Measurements from ENCODE around the gene CEP170. TPM values are rescaled to one million over a fixed set of nuclear protein-coding genes. Genes with fewer than 3 reads are reported as not detected.

Gene CEP170
- total and polyA plus RNA-seq, 5 donors: 14.9 to 44.3 (median 39.6) TPM

- intact Hi-C loops (cut with DNase I): no loop called here
- DNase-seq: no peak
- Histone ChIP-seq H3K9me3 (ENCODE audit: control insufficient read depth, low read length) (no peaks in the 10 kb centered on the region), H3K4me1 (ENCODE audit: control insufficient read depth, insufficient read depth, low read length) (peaks cover 3% of the 10 kb centered on the region), H3K4me3 (ENCODE audit: low read length) (no peak overlapping the region), H3K27me3 (ENCODE audit: control insufficient read depth, insufficient read depth) (no peaks in the 10 kb centered on the region), H3K27ac (ENCODE audit: low read length) (peak overlapping the region; percentile 32)
- WGBS: 57% methylated on average over 12 of the region's 12 CpGs
- ATAC-seq: peak in 1 of 2 donors; percentile 59
These were observed 13.0 kb upstream of the CEP170 start for GRCh38 chr1:243267914-243268653.

DNA sequence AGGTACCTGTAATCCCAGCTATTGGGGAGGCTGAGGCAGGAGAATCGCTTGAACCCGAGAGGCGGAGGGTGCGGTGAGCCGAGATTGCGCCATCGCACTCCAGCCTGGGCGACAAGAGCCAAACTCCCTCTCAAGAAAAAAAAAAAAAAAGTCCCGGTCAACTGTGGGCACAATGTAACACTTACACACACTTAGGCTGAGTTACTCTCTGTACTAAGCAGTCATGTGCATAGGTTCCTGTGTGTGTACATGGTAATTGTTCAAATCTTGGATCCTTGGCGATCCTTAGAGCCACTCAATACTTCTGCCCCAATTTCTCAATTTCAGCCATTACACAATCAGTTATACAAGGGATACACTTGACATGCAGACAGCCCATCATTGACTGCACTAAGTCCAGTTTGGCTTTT, 12.4 kb upstream of the CEP170 start:
- Histone ChIP-seq H3K4me1 (ENCODE audit: control insufficient read depth, insufficient read depth, low read length) (peaks cover 3% of the 10 kb centered on the region), H3K9me3 (ENCODE audit: control insufficient read depth, low read length) (no peaks in the 10 kb centered on the region), H3K4me3 (ENCODE audit: low read length) (no peak overlapping the region), H3K27me3 (ENCODE audit: control insufficient read depth, insufficient read depth) (no peaks in the 10 kb centered on the region), H3K27ac (ENCODE audit: low read length) (peak overlapping the region; percentile 32)
- peak; percentile 40 to 51 for ATAC-seq
- intact Hi-C loops (cut with DNase I): no loop called here
- no peak for DNase-seq
- WGBS: 85% methylated on average over 10 of the region's 10 CpGs

- intact Hi-C loops (cut with DNase I): no loop called here
- no peak for DNase-seq
- Histone ChIP-seq H3K9me3 (ENCODE audit: control insufficient read depth, low read length) (no peaks in the 10 kb centered on the region), H3K4me3 (ENCODE audit: low read length) (no peak overlapping the region), H3K4me1 (ENCODE audit: control insufficient read depth, insufficient read depth, low read length) (peaks cover 3% of the 10 kb centered on the region), H3K27ac (ENCODE audit: low read length) (no peak overlapping the region), H3K27me3 (ENCODE audit: control insufficient read depth, insufficient read depth) (no peaks in the 10 kb centered on the region)
- WGBS: 89% methylated on average over 4 of the region's 4 CpGs
- no peak for ATAC-seq
These were observed 11.2 kb upstream of the CEP170 start for GRCh38 chr1:243266231-243266630.

GRCh38 chr1:243264717-243265116, 9.6 kb upstream of the CEP170 start:
- H3K9me3 ChIP-seq (ENCODE audit: control insufficient read depth, low read length): no peaks in the 10 kb centered on the region
- intact Hi-C loops (cut with DNase I): no loop called here
- WGBS: 27% methylated on average over 2 of the region's 2 CpGs
- H3K4me3 ChIP-seq (ENCODE audit: low read length): no peak overlapping the region
- peaks cover 3% of the 10 kb centered on the region for H3K4me1 ChIP-seq (ENCODE audit: control insufficient read depth, insufficient read depth, low read length)
- no peak for DNase-seq
- H3K27me3 ChIP-seq (ENCODE audit: control insufficient read depth, insufficient read depth): no peaks in the 10 kb centered on the region
- H3K27ac ChIP-seq (ENCODE audit: low read length): no peak overlapping the region
- ATAC-seq: peak; percentile 44 to 79

- H3K9me3 ChIP-seq (ENCODE audit: control insufficient read depth, low read length): no peaks in the 10 kb centered on the region
- ATAC-seq: peak in 1 of 2 donors; percentile 61
- no peaks in the 10 kb centered on the region for H3K4me1 ChIP-seq (ENCODE audit: control insufficient read depth, insufficient read depth, low read length)
- H3K4me3 ChIP-seq (ENCODE audit: low read length): no peak overlapping the region
- 66% methylated on average over 1 of the region's 1 CpG for WGBS
- DNase-seq: no peak
- intact Hi-C loops (cut with DNase I): no loop called here
- H3K27me3 ChIP-seq (ENCODE audit: control insufficient read depth, insufficient read depth): no peaks in the 10 kb centered on the region
- no peak overlapping the region for H3K27ac ChIP-seq (ENCODE audit: low read length)
These were observed 6.3 kb upstream of the CEP170 start for GRCh38 chr1:243261390-243261789.

GRCh38 chr1:243260221-243260880, 5.3 kb upstream of the CEP170 start:
- no peaks in the 10 kb centered on the region for H3K9me3 ChIP-seq (ENCODE audit: control insufficient read depth, low read length)
- intact Hi-C loops (cut with DNase I): no loop called here
- H3K4me3 ChIP-seq (ENCODE audit: low read length): no peak overlapping the region
- 65% methylated on average over 4 of the region's 4 CpGs for WGBS
- ATAC-seq (no peak), DNase-seq (no peak)
- H3K27me3 ChIP-seq (ENCODE audit: control insufficient read depth, insufficient read depth): no peaks in the 10 kb centered on the region
- no peaks in the 10 kb centered on the region for H3K4me1 ChIP-seq (ENCODE audit: control insufficient read depth, insufficient read depth, low read length)
- H3K27ac ChIP-seq (ENCODE audit: low read length): no peak overlapping the region

- Histone ChIP-seq H3K4me1 (ENCODE audit: control insufficient read depth, insufficient read depth, low read length) (no peaks in the 10 kb centered on the region), H3K27ac (ENCODE audit: low read length) (no peak overlapping the region), H3K9me3 (ENCODE audit: control insufficient read depth, low read length) (no peaks in the 10 kb centered on the region), H3K4me3 (ENCODE audit: low read length) (no peak overlapping the region), H3K27me3 (ENCODE audit: control insufficient read depth, insufficient read depth) (no peaks in the 10 kb centered on the region)
- ATAC-seq (no peak), DNase-seq (no peak)
- intact Hi-C loops (cut with DNase I): no loop called here
- WGBS: 95% methylated on average over 7 of the region's 7 CpGs
These were observed 3.6 kb upstream of the CEP170 start for GRCh38 chr1:243258731-243259130.

DNA sequence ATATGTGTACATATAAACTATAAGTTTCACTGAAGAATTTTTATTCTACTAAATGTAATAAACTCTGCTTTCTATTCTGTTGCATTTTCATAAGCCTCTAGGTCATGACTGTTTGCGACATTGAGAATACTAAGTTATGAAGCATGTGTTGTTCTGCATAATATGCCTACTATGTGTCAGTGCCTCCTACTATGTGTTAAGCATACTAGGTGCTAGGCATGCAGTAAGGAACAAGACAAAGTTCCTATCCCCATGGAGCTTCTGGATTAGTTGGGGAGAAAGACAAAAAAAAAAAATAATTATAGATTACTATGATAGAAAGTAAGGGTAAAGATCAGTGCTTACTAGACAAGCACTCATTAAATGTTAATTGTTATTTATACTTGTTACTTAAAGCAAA, 2.1 kb upstream of the CEP170 start:
- no peaks in the 10 kb centered on the region for H3K27me3 ChIP-seq (ENCODE audit: control insufficient read depth, insufficient read depth)
- WGBS: 92% methylated on average over 1 of the region's 1 CpG
- H3K4me1 ChIP-seq (ENCODE audit: control insufficient read depth, insufficient read depth, low read length): no peaks in the 10 kb centered on the region
- no peak overlapping the region for H3K27ac ChIP-seq (ENCODE audit: low read length)
- DNase-seq (no peak), ATAC-seq (no peak)
- intact Hi-C loops (cut with DNase I): no loop called here
- H3K9me3 ChIP-seq (ENCODE audit: control insufficient read depth, low read length): no peaks in the 10 kb centered on the region
- H3K4me3 ChIP-seq (ENCODE audit: low read length): no peak overlapping the region

DNA sequence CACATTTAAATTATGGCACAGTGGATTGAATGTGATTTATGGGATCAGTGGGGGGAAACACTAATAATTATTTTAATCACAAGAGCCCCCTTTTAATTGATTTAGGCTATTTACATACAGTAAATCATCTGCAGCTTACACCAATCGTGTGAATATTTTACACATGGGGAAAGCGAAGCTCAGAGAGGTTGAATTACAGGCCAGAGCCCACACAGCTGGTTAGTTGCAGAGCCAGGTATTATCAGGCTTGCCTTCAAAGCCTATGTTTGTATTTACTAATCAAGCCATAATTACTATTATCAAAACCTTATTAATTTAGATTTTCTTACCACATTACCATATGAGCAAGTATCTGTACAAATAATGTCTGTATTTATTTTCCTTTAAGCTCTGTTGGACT, 1.5 kb upstream of the CEP170 start:
- intact Hi-C loops (cut with DNase I): no loop called here
- ATAC-seq: no peak
- no peak overlapping the region for H3K27ac ChIP-seq (ENCODE audit: low read length)
- no peaks in the 10 kb centered on the region for H3K27me3 ChIP-seq (ENCODE audit: control insufficient read depth, insufficient read depth)
- H3K9me3 ChIP-seq (ENCODE audit: control insufficient read depth, low read length): no peaks in the 10 kb centered on the region
- peak overlapping the region; percentile 79 for H3K4me3 ChIP-seq (ENCODE audit: low read length)
- WGBS: 38% methylated on average over 2 of the region's 2 CpGs
- no peak for DNase-seq
- no peaks in the 10 kb centered on the region for H3K4me1 ChIP-seq (ENCODE audit: control insufficient read depth, insufficient read depth, low read length)

GRCh38 chr1:243255791-243256512, 871 bp upstream of the CEP170 start, which contains the start of gene SDCCAG8:
TSS of gene SDCCAG8 (plus strand) at chr1:243256041. CDS start at chr1:243256174, 133 bp downstream.
- Histone ChIP-seq H3K27me3 (ENCODE audit: control insufficient read depth, insufficient read depth) (no peaks in the 10 kb centered on the region), H3K27ac (ENCODE audit: low read length) (peak within 1 kb of the TSS; percentile 99), H3K9me3 (ENCODE audit: control insufficient read depth, low read length) (no peaks in the 10 kb centered on the region), H3K4me1 (ENCODE audit: control insufficient read depth, insufficient read depth, low read length) (no peaks in the 10 kb centered on the region), H3K4me3 (ENCODE audit: low read length) (peak within 1 kb of the TSS; percentile 88)
- DNase-seq (peak; percentile 99), ATAC-seq (peak; percentile 96 to 97)
- WGBS: under 1% methylated on average over 32 of the region's 32 CpGs
- intact Hi-C loops (cut with DNase I): no loop called here
